PC-3 (cell line): Measurements from ENCODE around the gene RAB33B.

Experiments used
- EZH2 ChIP-seq: fragments of 300-600 bp; sonication (generic); IDR thresholded peaks from one replicate; pipeline ENCODE4 v1.6.1; 2017; ENCODE audit warnings: antibody characterized with exemption, mild to moderate bottlenecking, low read length; ENCODE audit not compliant: unreplicated experiment
- EZH2phosphoT487 ChIP-seq: fragments of 300-600 bp; sonication (generic); IDR thresholded peaks from 2 replicates; pipeline ENCODE4 v1.6.1; 2018; ENCODE audit warnings: mild to moderate bottlenecking, antibody characterized with exemption, low read length, borderline replicate concordance
- TF ChIP-seq, protein P1 (sequence below): fragments of 300-600 bp; sonication (generic); conservative IDR thresholded peaks from 2 replicates; pipeline ENCODE4 v1.5.1; 2017; ENCODE audit warnings: antibody characterized with exemption, low read depth, mild to moderate bottlenecking, low read length

DNA sequence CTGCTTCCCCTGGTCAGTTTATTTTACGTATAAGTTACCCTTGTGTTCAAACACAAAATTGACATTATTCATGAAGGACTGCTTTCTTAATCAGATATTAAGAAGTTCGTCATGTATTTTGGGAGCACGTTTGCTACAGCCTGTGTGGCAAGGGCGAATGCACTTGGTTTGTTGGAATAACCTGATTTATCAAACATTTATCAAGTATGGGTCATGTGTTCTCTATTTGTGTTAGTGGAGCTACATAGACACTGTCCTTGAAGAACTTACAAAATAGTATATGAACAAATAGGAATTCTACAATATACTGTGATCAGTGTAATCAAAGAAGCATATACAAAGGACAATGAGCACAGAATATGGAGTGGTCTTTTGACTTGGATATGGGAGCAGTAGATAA, 22.4 kb downstream of the RAB33B start:
- TF ChIP-seq, protein P1, sequence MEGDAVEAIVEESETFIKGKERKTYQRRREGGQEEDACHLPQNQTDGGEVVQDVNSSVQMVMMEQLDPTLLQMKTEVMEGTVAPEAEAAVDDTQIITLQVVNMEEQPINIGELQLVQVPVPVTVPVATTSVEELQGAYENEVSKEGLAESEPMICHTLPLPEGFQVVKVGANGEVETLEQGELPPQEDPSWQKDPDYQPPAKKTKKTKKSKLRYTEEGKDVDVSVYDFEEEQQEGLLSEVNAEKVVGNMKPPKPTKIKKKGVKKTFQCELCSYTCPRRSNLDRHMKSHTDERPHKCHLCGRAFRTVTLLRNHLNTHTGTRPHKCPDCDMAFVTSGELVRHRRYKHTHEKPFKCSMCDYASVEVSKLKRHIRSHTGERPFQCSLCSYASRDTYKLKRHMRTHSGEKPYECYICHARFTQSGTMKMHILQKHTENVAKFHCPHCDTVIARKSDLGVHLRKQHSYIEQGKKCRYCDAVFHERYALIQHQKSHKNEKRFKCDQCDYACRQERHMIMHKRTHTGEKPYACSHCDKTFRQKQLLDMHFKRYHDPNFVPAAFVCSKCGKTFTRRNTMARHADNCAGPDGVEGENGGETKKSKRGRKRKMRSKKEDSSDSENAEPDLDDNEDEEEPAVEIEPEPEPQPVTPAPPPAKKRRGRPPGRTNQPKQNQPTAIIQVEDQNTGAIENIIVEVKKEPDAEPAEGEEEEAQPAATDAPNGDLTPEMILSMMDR, result no peak
- TF ChIP-seq EZH2 (no peak), EZH2phosphoT487 (no peak)
